ENCODE measurements around the gene P2RY12.

- TF ChIP-seq ZNF707 (tag by site-specific recombination; IDR thresholded peaks at IDR 0.05) (no peak), ZNF548 (tag by site-specific recombination; IDR thresholded peaks at IDR 0.05) (no peak), SALL2 (tag by site-specific recombination; IDR thresholded peaks at IDR 0.05; ENCODE audit: borderline replicate concordance) (no peak), ZBTB8A (tag by site-specific recombination; IDR thresholded peaks at IDR 0.05) (no peak), ZBTB1 (tag by site-specific recombination; IDR thresholded peaks at IDR 0.05) (no peak), REST (tag by site-specific recombination; IDR thresholded peaks at IDR 0.05) (no peak), ZNF558 (tag by site-specific recombination; IDR thresholded peaks at IDR 0.05) (no peak), RBAK (tag by site-specific recombination; IDR thresholded peaks at IDR 0.05) (no peak), ZNF274 (IDR thresholded peaks at IDR 0.05; ENCODE audit: low read length) (no peak), ZNF274 (tag by site-specific recombination; IDR thresholded peaks at IDR 0.05; ENCODE audit: borderline replicate concordance) (no peak), ZNF366 (tag by site-specific recombination; conservative IDR thresholded peaks at IDR 0.05) (no peak)
- TF ChIP-seq, protein P1, sequence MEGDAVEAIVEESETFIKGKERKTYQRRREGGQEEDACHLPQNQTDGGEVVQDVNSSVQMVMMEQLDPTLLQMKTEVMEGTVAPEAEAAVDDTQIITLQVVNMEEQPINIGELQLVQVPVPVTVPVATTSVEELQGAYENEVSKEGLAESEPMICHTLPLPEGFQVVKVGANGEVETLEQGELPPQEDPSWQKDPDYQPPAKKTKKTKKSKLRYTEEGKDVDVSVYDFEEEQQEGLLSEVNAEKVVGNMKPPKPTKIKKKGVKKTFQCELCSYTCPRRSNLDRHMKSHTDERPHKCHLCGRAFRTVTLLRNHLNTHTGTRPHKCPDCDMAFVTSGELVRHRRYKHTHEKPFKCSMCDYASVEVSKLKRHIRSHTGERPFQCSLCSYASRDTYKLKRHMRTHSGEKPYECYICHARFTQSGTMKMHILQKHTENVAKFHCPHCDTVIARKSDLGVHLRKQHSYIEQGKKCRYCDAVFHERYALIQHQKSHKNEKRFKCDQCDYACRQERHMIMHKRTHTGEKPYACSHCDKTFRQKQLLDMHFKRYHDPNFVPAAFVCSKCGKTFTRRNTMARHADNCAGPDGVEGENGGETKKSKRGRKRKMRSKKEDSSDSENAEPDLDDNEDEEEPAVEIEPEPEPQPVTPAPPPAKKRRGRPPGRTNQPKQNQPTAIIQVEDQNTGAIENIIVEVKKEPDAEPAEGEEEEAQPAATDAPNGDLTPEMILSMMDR (tag by site-specific recombination; IDR thresholded peaks at IDR 0.05) = no peak
Measured at GRCh38 chr3:151309566-151309965, 75.0 kb downstream of the P2RY12 start.

Measured in HEK293 (cell line).